ENCODE data around the gene WDR46.

DNA sequence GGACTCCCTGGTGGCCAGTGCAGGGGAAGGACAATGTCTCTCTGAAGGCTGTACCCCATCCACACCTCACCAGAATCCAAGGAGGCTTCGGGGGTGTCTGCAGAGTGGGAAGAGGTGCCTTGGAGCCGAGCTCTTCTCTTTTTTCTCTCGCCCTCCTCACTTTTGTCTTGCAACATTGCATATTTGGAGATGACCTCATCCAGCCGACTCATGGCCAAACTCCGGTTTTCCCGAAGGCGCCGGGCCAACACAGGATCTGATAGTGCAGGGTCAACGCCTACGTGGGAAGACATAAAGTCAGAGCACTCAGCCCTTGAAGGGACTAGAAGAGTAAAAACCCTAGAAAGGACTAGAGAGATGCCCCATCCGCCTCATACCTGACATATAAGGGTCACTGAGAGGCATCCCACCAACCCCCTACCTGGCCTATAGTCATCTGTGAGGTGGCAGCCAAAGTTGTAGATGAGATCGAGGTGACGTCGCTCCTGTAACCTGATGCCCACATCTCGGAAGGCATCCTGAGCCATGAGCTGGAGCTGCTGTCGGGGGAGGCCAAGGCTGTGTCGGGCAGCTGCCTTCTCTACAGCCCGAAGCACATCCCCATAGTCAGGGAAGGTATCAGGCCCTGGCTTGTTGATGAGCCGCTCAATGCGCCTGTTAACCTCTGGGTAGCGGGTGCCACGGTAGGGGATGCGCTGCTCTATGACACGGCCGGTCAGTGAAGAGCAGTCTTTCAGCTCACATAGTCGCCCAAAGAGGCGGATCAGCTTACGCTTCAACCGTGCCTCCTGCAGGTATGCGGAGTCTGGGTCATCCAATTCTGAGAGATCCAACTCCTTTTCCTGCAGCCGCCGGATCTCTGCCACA, 31.5 kb upstream of the WDR46 start:
- TF ChIP-seq CTCF (IDR thresholded peaks at IDR 0.05), result no peak
- TF ChIP-seq POLR2A (IDR thresholded peaks at IDR 0.05), result no peak
- TF ChIP-seq EP300 (IDR thresholded peaks at IDR 0.05), result no peak

Measured in ovary (tissue), 3 donors.